Erythroblast (primary cell): Measurements from ENCODE around the gene CFC1.
"Not testable (repeated sequence)": the region's sequence is repeated elsewhere in the genome, so short reads cannot be mapped to it uniquely, and the experiment has no call there.

Experiments used
- GATA1 ChIP-seq: IDR thresholded peaks from 2 replicates; pipeline ENCODE4 v1.6.1; 2011; ENCODE audit warnings: low read depth, mild to moderate bottlenecking, control low read depth, low read length, moderate library complexity
- POLR2A ChIP-seq: IDR thresholded peaks from 2 replicates; pipeline ENCODE4 v1.6.1; 2011; ENCODE audit warnings: mild to moderate bottlenecking, low read length

- TF ChIP-seq POLR2A, GATA1: not testable (repeated sequence)
Measured at GRCh38 chr2:130597994-130598393, 1.4 kb downstream of the CFC1 start.
